HepG2 (cell line): ENCODE data around the gene SLC12A5. TPM values are rescaled to one million over a fixed set of nuclear protein-coding genes. Genes with fewer than 3 reads are reported as not detected.

ENCODE experiments used
- BRD4 ChIP-seq: sonication (generic); formaldehyde crosslinking; IDR thresholded peaks from 2 replicates; pipeline ENCODE4 v1.4.0; 2020; ENCODE audit warnings: missing genetic modification reagents
- CEBPB ChIP-seq: IDR thresholded peaks from 2 replicates; pipeline ENCODE4 v1.6.1; 2011; ENCODE audit warnings: low read depth, low read length, improper control_type of control experiment, borderline replicate concordance
- GABPB1 ChIP-seq: IDR thresholded peaks from 2 replicates; pipeline ENCODE4 v1.6.1; 2016; ENCODE audit warnings: mild to moderate bottlenecking, missing genetic modification reagents, moderate library complexity, missing compliant biosample characterization
- HNRNPK ChIP-seq: fragments of 200-400 bp; formaldehyde crosslinking; IDR thresholded peaks from 2 replicates; pipeline ENCODE4 v1.6.1; 2018; ENCODE audit warnings: low read length, low read depth, moderate library complexity, mild to moderate bottlenecking; ENCODE audit not compliant: poor library complexity, severe bottlenecking
- KDM6A ChIP-seq: IDR thresholded peaks from 2 replicates; pipeline ENCODE4 v1.6.1; 2016; ENCODE audit warnings: low read depth
- KLF16 ChIP-seq, 2 experiments: sonication (generic) in 1 of 2; formaldehyde crosslinking in 1 of 2; IDR thresholded peaks; 2 replicates each; pipeline versions ENCODE4 v1.6.1 to v1.8.0; 2016 to 2023; ENCODE audit warnings: missing genetic modification reagents in 2 of 2, missing compliant biosample characterization in 1 of 2
- LCORL ChIP-seq, 2 experiments: fragments of 450-650 bp in 1 of 2; sonication (generic) in 1 of 2; formaldehyde crosslinking in 1 of 2; IDR thresholded peaks; 2 replicates each; pipeline versions ENCODE4 v1.5.0 to v1.6.1; 2017 to 2020; ENCODE audit warnings: antibody characterized with exemption in 1 of 2, missing genetic modification reagents in 1 of 2
- MED1 ChIP-seq: sonication (generic); formaldehyde crosslinking; IDR thresholded peaks from 2 replicates; pipeline ENCODE4 v1.4.0; 2020; ENCODE audit warnings: missing genetic modification reagents
- MEF2D ChIP-seq: sonication (generic); formaldehyde crosslinking; IDR thresholded peaks from 2 replicates; pipeline ENCODE4 v1.5.1; 2020; ENCODE audit warnings: mild to moderate bottlenecking, missing genetic modification reagents
- NONO ChIP-seq, 2 experiments: fragments of 450-650 bp in 1 of 2; sonication (generic) in 1 of 2; formaldehyde crosslinking in 1 of 2; IDR thresholded peaks in 1 of 2; conservative IDR thresholded peaks in 1 of 2; 2 replicates each; pipeline versions ENCODE4 v1.6.1 to v1.8.0; 2017 to 2022; ENCODE audit warnings: mild to moderate bottlenecking in 1 of 2, missing genetic modification reagents in 1 of 2, moderate library complexity in 1 of 2
- NR2F1 ChIP-seq, 2 experiments: fragments of 450-650 bp in 1 of 2; formaldehyde crosslinking in 1 of 2; IDR thresholded peaks; 2 replicates each; pipeline versions ENCODE4 v1.5.0 to v1.6.1; 2016 to 2020; ENCODE audit warnings: mild to moderate bottlenecking in 1 of 2, missing compliant biosample characterization in 1 of 2, missing genetic modification reagents in 1 of 2, moderate library complexity in 1 of 2
- PCBP2 ChIP-seq: fragments of 200-400 bp; formaldehyde crosslinking; optimal IDR thresholded peaks from 2 replicates; pipeline ENCODE3; 2018; ENCODE audit warnings: low read length, low read depth; ENCODE audit not compliant: poor library complexity, severe bottlenecking
- RBAK ChIP-seq: sonication (generic); formaldehyde crosslinking; IDR thresholded peaks from 2 replicates; pipeline ENCODE4 v1.5.1; 2020; ENCODE audit warnings: mild to moderate bottlenecking, missing genetic modification reagents
- RELA ChIP-seq: sonication (generic); formaldehyde crosslinking; IDR thresholded peaks from 2 replicates; pipeline ENCODE4 v1.4.0; 2020; ENCODE audit warnings: missing genetic modification reagents
- RFXANK ChIP-seq: IDR thresholded peaks from 2 replicates; pipeline ENCODE4 v1.6.1; 2016
- SALL1 ChIP-seq: sonication (generic); formaldehyde crosslinking; IDR thresholded peaks from 2 replicates; pipeline ENCODE4 v1.8.0; 2022; ENCODE audit warnings: mild to moderate bottlenecking, missing genetic modification reagents
- SRSF9 ChIP-seq: fragments of 200-400 bp; formaldehyde crosslinking; IDR thresholded peaks from 2 replicates; pipeline ENCODE4 v1.6.1; 2018; ENCODE audit warnings: borderline replicate concordance, mild to moderate bottlenecking, low read depth, low read length; ENCODE audit not compliant: insufficient read depth, poor library complexity, severe bottlenecking
- TBL1XR1 ChIP-seq: fragments of 150-350 bp; IDR thresholded peaks from 2 replicates; pipeline ENCODE4 v1.6.1; 2014; ENCODE audit warnings: borderline replicate concordance, low read length; ENCODE audit not compliant: partially characterized antibody
- ZNF205 ChIP-seq: IDR thresholded peaks from 2 replicates; pipeline ENCODE4 v1.6.1; 2018; ENCODE audit warnings: missing biosample characterization, missing genetic modification reagents
- ZNF274 ChIP-seq: sonication (generic); formaldehyde crosslinking; IDR thresholded peaks from 2 replicates; pipeline ENCODE4 v1.5.1; 2020; ENCODE audit warnings: mild to moderate bottlenecking, missing genetic modification reagents
- ZNF326 ChIP-seq: sonication (generic); formaldehyde crosslinking; IDR thresholded peaks from 2 replicates; pipeline ENCODE4 v1.4.0; 2020; ENCODE audit warnings: missing genetic modification reagents, borderline replicate concordance
- ZNF33B ChIP-seq: sonication (generic); formaldehyde crosslinking; IDR thresholded peaks from 2 replicates; pipeline ENCODE4 v1.5.1; 2020; ENCODE audit warnings: mild to moderate bottlenecking, missing genetic modification reagents
- ZNF431 ChIP-seq: sonication (generic); formaldehyde crosslinking; IDR thresholded peaks from 2 replicates; pipeline ENCODE4 v1.9.0; 2022; ENCODE audit warnings: missing genetic modification reagents, low read depth, mild to moderate bottlenecking, borderline replicate concordance
- ZNF501 ChIP-seq: sonication (generic); formaldehyde crosslinking; IDR thresholded peaks from 2 replicates; pipeline ENCODE4 v1.5.1; 2020; ENCODE audit warnings: mild to moderate bottlenecking, moderate library complexity, missing genetic modification reagents
- ZNF556 ChIP-seq: sonication (generic); formaldehyde crosslinking; IDR thresholded peaks from 2 replicates; pipeline ENCODE4 v1.4.0; 2020; ENCODE audit warnings: mild to moderate bottlenecking, missing genetic modification reagents, borderline replicate concordance
- ZNF782 ChIP-seq: sonication (generic); formaldehyde crosslinking; IDR thresholded peaks from 2 replicates; pipeline ENCODE4 v1.4.0; 2020; ENCODE audit warnings: missing genetic modification reagents, mild to moderate bottlenecking, borderline replicate concordance
- ZSCAN25 ChIP-seq: sonication (generic); formaldehyde crosslinking; IDR thresholded peaks from 2 replicates; pipeline ENCODE4 v1.8.0; 2022; ENCODE audit warnings: mild to moderate bottlenecking, missing genetic modification reagents
- polyA plus RNA-seq, 8 experiments: library from polyadenylated mRNA; depleted of rRNA in 3 of 8; stranded (reverse) in 7 of 8; unstranded in 1 of 8; fragments of >200 nt; fragmentation: Illumina TruSeq in 4 of 8; extraction: Trizol in 4 of 8; gene quantifications; 2 replicates each; pipeline versions ENCODE4 v1.2.1 to v1.2.3, GENCODE V29; 2011 to 2016; ENCODE audit warnings: low read depth in 4 of 8, missing spikeins in 1 of 8, mixed read lengths in 1 of 8; ENCODE audit not compliant: insufficient read depth in 1 of 8
- total RNA-seq, 5 experiments: library from RNA; depleted of rRNA; stranded (reverse); fragments of >200 nt; fragmentation: Illumina TruSeq; extraction: Trizol; gene quantifications; 2 replicates each; pipeline ENCODE4 v1.2.3, GENCODE V29; 2016; ENCODE audit warnings: low read depth in 1 of 5
- TF ChIP-seq, protein P1 (sequence below): sonication (generic); formaldehyde crosslinking; IDR thresholded peaks from 2 replicates; pipeline ENCODE4 v1.8.0; 2023; ENCODE audit warnings: mild to moderate bottlenecking, missing genetic modification reagents
- TF ChIP-seq, protein P2 (sequence below): IDR thresholded peaks from 2 replicates; pipeline ENCODE4 v1.6.1; 2018; ENCODE audit warnings: missing genetic modification reagents

Gene SLC12A5
- total and polyA plus RNA-seq, 2 of the 13 experiments (the other 11 are each of a cell fraction or from before 2014, with no cell fraction given), result 4.3 to 5.4 TPM

DNA sequence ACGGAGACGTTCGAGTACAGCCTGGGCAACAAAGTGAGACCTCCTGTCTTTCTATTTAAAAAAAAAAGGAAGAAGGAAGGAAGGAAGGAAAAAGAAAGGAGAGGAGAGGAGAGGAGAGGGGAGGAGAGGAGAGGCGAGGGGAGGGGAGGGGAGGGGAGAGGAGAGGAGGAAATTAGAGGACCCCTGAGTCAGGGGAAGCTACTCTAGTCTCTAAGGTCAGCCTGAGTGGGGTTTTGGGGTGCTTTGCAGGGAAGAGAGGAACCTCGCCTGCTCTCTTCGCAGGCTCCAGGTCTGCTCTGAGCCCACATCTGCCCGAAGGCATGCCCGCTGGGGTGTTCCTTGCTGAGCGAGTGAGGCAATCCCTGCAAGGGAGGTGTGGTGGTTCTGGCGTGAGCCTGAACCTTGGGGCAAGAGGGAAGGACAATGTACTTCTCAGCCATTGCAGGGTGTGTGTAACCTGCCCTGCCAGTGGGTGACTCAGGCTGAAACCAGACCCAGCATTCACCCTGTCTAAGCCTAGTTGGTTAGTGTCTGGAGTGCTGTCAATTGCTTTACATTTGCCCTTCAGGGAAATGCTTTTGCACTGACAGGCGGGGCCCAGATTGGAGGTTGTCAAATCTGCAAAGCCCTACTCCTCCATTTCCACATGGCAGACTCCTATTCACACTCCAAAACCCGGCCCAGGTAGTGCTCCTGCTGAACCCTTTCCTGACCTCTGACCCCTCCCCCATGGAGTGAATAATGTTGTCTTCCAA is 35.6 kb upstream of the SLC12A5 start (continued):
- TF ChIP-seq, protein P1, sequence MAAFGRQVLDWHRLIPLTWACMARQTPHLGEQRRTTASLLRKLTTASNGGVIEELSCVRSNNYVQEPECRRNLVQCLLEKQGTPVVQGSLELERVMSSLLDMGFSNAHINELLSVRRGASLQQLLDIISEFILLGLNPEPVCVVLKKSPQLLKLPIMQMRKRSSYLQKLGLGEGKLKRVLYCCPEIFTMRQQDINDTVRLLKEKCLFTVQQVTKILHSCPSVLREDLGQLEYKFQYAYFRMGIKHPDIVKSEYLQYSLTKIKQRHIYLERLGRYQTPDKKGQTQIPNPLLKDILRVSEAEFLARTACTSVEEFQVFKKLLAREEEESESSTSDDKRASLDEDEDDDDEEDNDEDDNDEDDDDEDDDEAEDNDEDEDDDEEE (CRISPR knock-in tag), result no peak
- no peak for TF ChIP-seq ZNF501
- no peak for TF ChIP-seq KDM6A (CRISPR knock-in tag)
- TF ChIP-seq ZNF556 (CRISPR knock-in tag), result no peak
- TF ChIP-seq CEBPB, result peak; percentile 84; the same call in 1 of the 2 replicates
- TF ChIP-seq MED1 (CRISPR knock-in tag), result no peak
- TF ChIP-seq RBAK, result no peak
- no peak for TF ChIP-seq RFXANK (CRISPR knock-in tag)
- TF ChIP-seq ZSCAN25 (CRISPR knock-in tag), result peak; percentile 62; the same call in 1 of the 2 replicates
- no peak for TF ChIP-seq BRD4 (CRISPR knock-in tag)
- no peak for TF ChIP-seq SRSF9
- TF ChIP-seq ZNF326, result no peak
- no peak for TF ChIP-seq ZNF33B (CRISPR knock-in tag)
- peak in 1 of 2 experiments; percentile 59; a peak in 2 of 4 replicates for TF ChIP-seq NR2F1 (CRISPR knock-in tag; IDR thresholded peaks at IDR 0.05)
- no peak for TF ChIP-seq RELA (CRISPR knock-in tag)
- TF ChIP-seq NONO (IDR thresholded peaks at IDR 0.05), result no peak
- no peak for TF ChIP-seq NONO (CRISPR knock-in tag; conservative IDR thresholded peaks at IDR 0.05)
- no peak for TF ChIP-seq TBL1XR1
- TF ChIP-seq ZNF205 (CRISPR knock-in tag), result no peak
- TF ChIP-seq ZNF274, result no peak
- TF ChIP-seq, protein P2, sequence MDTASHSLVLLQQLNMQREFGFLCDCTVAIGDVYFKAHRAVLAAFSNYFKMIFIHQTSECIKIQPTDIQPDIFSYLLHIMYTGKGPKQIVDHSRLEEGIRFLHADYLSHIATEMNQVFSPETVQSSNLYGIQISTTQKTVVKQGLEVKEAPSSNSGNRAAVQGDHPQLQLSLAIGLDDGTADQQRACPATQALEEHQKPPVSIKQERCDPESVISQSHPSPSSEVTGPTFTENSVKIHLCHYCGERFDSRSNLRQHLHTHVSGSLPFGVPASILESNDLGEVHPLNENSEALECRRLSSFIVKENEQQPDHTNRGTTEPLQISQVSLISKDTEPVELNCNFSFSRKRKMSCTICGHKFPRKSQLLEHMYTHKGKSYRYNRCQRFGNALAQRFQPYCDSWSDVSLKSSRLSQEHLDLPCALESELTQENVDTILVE (CRISPR knock-in tag), result no peak
- no peak for TF ChIP-seq ZNF431 (CRISPR knock-in tag)
- no peak for TF ChIP-seq GABPB1 (CRISPR knock-in tag)
- peak; percentile 37; the same call in 1 of the 2 replicates for TF ChIP-seq SALL1 (CRISPR knock-in tag)
- no peak for TF ChIP-seq LCORL (IDR thresholded peaks at IDR 0.05)
- TF ChIP-seq LCORL (CRISPR knock-in tag; IDR thresholded peaks at IDR 0.05), result no peak
- no peak for TF ChIP-seq MEF2D (CRISPR knock-in tag)
- TF ChIP-seq PCBP2, result peak; percentile 82
- 0 out of 2 replicates have a peak, but pooled peaks have one; percentile 59 for TF ChIP-seq ZNF782 (CRISPR knock-in tag)
- TF ChIP-seq HNRNPK, result peak; percentile 62
- no peak for TF ChIP-seq KLF16 (CRISPR knock-in tag; IDR thresholded peaks at IDR 0.05)
